ENCODE results near the gene TOPBP1.

The TOPBP1 gene

DNA sequence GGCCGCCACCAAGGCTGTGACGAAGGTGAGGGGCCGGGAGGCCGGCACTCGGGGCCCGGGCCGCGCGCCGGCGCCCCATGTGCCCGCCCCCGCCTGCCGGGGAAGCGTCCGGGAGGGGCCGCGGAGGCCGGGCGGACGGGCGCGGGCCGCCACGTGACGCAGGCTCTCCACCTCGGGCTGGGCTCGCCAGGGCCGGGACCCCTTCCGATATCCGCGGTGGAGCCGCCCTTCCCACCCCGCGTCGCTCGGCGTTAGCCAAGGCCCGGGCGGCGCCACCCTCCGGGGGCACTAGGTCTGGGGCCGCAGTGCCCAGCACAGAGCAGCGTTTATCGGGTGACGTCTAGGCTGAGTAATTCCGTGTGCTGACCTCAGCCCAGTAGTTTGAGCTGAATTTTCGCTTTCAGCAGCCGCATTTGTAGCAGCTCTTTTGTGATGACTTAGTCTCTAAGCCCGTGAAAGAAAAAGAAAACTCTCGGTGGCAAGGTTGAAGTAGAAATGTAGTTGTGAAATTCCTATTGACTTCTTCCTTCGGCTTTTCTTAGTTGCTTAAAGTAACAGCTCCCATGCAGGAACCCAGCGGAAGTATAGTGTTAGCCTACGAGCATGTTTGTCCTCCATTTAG lies 87.4 kb downstream of the TOPBP1 start:
- TF ChIP-seq, protein P1, sequence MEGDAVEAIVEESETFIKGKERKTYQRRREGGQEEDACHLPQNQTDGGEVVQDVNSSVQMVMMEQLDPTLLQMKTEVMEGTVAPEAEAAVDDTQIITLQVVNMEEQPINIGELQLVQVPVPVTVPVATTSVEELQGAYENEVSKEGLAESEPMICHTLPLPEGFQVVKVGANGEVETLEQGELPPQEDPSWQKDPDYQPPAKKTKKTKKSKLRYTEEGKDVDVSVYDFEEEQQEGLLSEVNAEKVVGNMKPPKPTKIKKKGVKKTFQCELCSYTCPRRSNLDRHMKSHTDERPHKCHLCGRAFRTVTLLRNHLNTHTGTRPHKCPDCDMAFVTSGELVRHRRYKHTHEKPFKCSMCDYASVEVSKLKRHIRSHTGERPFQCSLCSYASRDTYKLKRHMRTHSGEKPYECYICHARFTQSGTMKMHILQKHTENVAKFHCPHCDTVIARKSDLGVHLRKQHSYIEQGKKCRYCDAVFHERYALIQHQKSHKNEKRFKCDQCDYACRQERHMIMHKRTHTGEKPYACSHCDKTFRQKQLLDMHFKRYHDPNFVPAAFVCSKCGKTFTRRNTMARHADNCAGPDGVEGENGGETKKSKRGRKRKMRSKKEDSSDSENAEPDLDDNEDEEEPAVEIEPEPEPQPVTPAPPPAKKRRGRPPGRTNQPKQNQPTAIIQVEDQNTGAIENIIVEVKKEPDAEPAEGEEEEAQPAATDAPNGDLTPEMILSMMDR (conservative IDR thresholded peaks at IDR 0.05; ENCODE audit: low read depth, low read length) = no peak
- Histone ChIP-seq H2AFZ (ENCODE audit: low read depth) (no peak overlapping the region), H4K20me1 (ENCODE audit: insufficient read depth) (peaks cover 46% of the 10 kb centered on the region), H3K4me1 (ENCODE audit: low read depth, poor library complexity, severe bottlenecking) (peaks cover 63% of the 10 kb centered on the region), H3K9ac (peak overlapping the region; percentile 83), H3K4me2 (peak overlapping the region; percentile 93), H3K4me3 (IDR thresholded peaks at IDR 0.05; ENCODE audit: insufficient read depth, low read depth, low read length) (peak overlapping the region; percentile 91), H3K79me2 (ENCODE audit: insufficient read depth, low read depth) (peaks cover 52% of the 10 kb centered on the region), H3K27me3 (ENCODE audit: insufficient read depth, low read depth) (no peaks in the 10 kb centered on the region), H3K36me3 (ENCODE audit: insufficient read depth) (peaks cover 44% of the 10 kb centered on the region), H3K27ac (peak overlapping the region; percentile 85)

DNA sequence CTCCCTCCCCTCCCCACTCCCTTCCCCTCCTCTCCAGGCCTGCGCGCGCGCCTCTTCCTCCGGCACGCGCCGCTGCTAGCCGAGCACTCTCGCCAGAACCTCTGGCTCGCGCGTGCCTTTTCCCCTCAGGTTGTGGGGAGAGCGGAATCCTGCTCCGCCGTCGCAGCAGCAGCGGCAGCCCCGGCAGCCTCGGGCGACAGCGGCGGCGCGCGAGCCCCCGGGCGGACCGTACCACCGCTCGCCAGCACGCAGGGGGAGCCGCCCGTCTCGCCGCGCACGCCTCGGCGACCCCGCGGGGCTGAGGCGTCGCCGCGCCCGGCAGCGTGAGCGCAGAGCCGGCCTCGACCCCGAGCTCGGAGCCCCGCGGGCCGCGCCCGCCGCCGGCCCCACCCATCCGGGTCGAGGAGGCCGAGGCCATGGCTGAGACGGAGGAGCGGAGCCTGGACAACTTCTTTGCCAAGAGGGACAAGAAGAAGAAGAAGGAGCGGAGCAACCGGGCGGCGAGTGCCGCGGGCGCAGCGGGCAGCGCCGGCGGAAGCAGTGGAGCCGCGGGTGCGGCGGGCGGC lies 88.0 kb downstream of the TOPBP1 start, which contains the start of gene CDV3:
Gene CDV3 (plus strand): TSS at position 58 of the 566 bp plus-strand sequence. CDS start 359 bp downstream, at position 417.
- peaks cover 39% of the 10 kb centered on the region for H4K20me1 ChIP-seq (ENCODE audit: insufficient read depth)
- peak within 1 kb of the TSS; percentile 83 for H3K9ac ChIP-seq
- peak within 1 kb of the TSS; percentile 91 for H3K4me3 ChIP-seq (IDR thresholded peaks at IDR 0.05; ENCODE audit: insufficient read depth, low read depth, low read length)
- peaks cover 45% of the 10 kb centered on the region for H3K79me2 ChIP-seq (ENCODE audit: insufficient read depth, low read depth)
- peaks cover 57% of the 10 kb centered on the region for H3K4me1 ChIP-seq (ENCODE audit: low read depth, poor library complexity, severe bottlenecking)
- peak within 1 kb of the TSS; percentile 39 for H2AFZ ChIP-seq (ENCODE audit: low read depth)
- H3K4me2 ChIP-seq = peak within 1 kb of the TSS; percentile 93
- peak within 1 kb of the TSS; percentile 90 for H3K27ac ChIP-seq
- TF ChIP-seq, protein P1 (conservative IDR thresholded peaks at IDR 0.05; ENCODE audit: low read depth, low read length) = no peak
- no peaks in the 10 kb centered on the region for H3K27me3 ChIP-seq (ENCODE audit: insufficient read depth, low read depth)
- H3K36me3 ChIP-seq (ENCODE audit: insufficient read depth) = peaks cover 37% of the 10 kb centered on the region

DNA sequence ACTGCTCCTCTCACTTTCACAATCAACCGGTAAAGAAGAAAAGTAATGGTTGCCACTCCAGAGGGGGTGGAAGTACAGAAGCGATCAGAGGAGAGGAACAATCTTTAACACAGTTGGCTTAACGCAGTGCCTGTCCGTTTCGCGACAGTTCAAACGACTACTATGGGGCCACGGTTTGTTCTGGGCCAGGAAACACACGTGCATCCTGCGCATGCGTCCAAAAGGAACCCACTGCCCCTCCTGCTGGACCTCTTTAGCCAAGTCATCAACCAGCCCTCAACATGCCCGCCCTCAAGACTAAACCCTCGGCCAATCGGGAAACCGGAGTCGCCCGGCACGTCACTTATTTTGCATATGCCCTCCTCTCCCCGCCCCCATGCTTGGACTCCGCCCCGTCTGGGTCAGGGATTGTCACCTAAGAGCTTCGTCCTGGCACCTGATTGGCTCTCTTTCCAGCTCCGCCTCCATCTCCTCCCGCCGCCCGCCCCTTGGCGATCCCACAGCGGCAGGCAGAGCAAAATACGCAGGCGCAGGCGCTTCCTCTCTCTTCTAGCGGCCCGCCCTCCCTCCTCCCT lies 88.6 kb downstream of the TOPBP1 start:
- H2AFZ ChIP-seq (ENCODE audit: low read depth) = peak overlapping the region; percentile 39
- H3K4me3 ChIP-seq (IDR thresholded peaks at IDR 0.05; ENCODE audit: insufficient read depth, low read depth, low read length) = peak overlapping the region; percentile 70

More for the DNA sequence above, 88.6 kb downstream of the TOPBP1 start:
- H3K9ac ChIP-seq = peak overlapping the region; percentile 77
- peaks cover 33% of the 10 kb centered on the region for H4K20me1 ChIP-seq (ENCODE audit: insufficient read depth)
- H3K4me1 ChIP-seq (ENCODE audit: low read depth, poor library complexity, severe bottlenecking) = peaks cover 51% of the 10 kb centered on the region
- H3K27ac ChIP-seq = peak overlapping the region; percentile 90
- H3K79me2 ChIP-seq (ENCODE audit: insufficient read depth, low read depth) = peaks cover 39% of the 10 kb centered on the region
- peaks cover 34% of the 10 kb centered on the region for H3K36me3 ChIP-seq (ENCODE audit: insufficient read depth)
- peak overlapping the region; percentile 80 for H3K4me2 ChIP-seq
- TF ChIP-seq, protein P1 (conservative IDR thresholded peaks at IDR 0.05; ENCODE audit: low read depth, low read length) = peak; percentile 46; the same call in 1 of the 2 replicates
- H3K27me3 ChIP-seq (ENCODE audit: insufficient read depth, low read depth) = no peaks in the 10 kb centered on the region
